ENCODE measurements around the gene PKD2L1. TPM values are rescaled to one million over a fixed set of nuclear protein-coding genes. Genes with fewer than 3 reads are reported as not detected.

Gene PKD2L1
- total RNA-seq, 4 donors from 2014 or later: 0.42 TPM; not detected in 3

GRCh38 chr10:100333106-100333505 is 3.1 kb upstream of the PKD2L1 start:
- Histone ChIP-seq H3K27ac (no peak overlapping the region), H3K4me1 (no peaks in the 10 kb centered on the region), H3K36me3 (no peaks in the 10 kb centered on the region), H3K4me3 (no peak overlapping the region), H3K27me3 (peaks cover 0 to 44% of the 10 kb centered on the region in 2 donors), H3K9me3 (no peaks in the 10 kb centered on the region)
- 47 to 58% methylated on average over 4 of the region's 4 CpGs for WGBS, 2 donors
- no peak for DNase-seq (ENCODE audit: low spot score in 2 of 2)
- no peak for TF ChIP-seq EP300 (IDR thresholded peaks at IDR 0.05)

- Histone ChIP-seq H3K4me1 (no peaks in the 10 kb centered on the region), H3K9me3 (no peaks in the 10 kb centered on the region), H3K36me3 (no peaks in the 10 kb centered on the region), H3K27me3 (peaks cover 0 to 38% of the 10 kb centered on the region in 2 donors), H3K27ac (no peak overlapping the region), H3K4me3 (no peak overlapping the region)
- WGBS, 2 donors: 51 to 60% methylated on average over 5 of the region's 5 CpGs
- DNase-seq (ENCODE audit: low spot score in 2 of 2): no peak
- TF ChIP-seq EP300 (IDR thresholded peaks at IDR 0.05) (no peak), CTCF (IDR thresholded peaks at IDR 0.05) (no peak), POLR2A (IDR thresholded peaks at IDR 0.05) (no peak)
Measured at GRCh38 chr10:100328198-100328597, 1.8 kb downstream of the PKD2L1 start.

GRCh38 chr10:100327718-100328009 is 2.4 kb downstream of the PKD2L1 start:
- Histone ChIP-seq H3K27ac (no peak overlapping the region), H3K27me3 (peaks cover 0 to 39% of the 10 kb centered on the region in 2 donors), H3K4me1 (no peaks in the 10 kb centered on the region), H3K9me3 (no peaks in the 10 kb centered on the region), H3K36me3 (no peaks in the 10 kb centered on the region), H3K4me3 (no peak overlapping the region)
- TF ChIP-seq CTCF (IDR thresholded peaks at IDR 0.05) (no peak), POLR2A (IDR thresholded peaks at IDR 0.05) (no peak), EP300 (IDR thresholded peaks at IDR 0.05) (no peak)
- 63% methylated on average over 3 of the region's 3 CpGs for WGBS, 2 donors
- DNase-seq (ENCODE audit: low spot score in 2 of 2): no peak

GRCh38 chr10:100327007-100327717 is 2.9 kb downstream of the PKD2L1 start:
- DNase-seq (ENCODE audit: low spot score in 2 of 2): no peak
- Histone ChIP-seq H3K27ac (no peak overlapping the region), H3K36me3 (no peaks in the 10 kb centered on the region), H3K4me1 (no peaks in the 10 kb centered on the region), H3K27me3 (peaks cover 0 to 38% of the 10 kb centered on the region in 2 donors), H3K4me3 (no peak overlapping the region), H3K9me3 (no peaks in the 10 kb centered on the region)
- 48 to 53% methylated on average over 8 of the region's 8 CpGs for WGBS, 2 donors
- TF ChIP-seq EP300 (IDR thresholded peaks at IDR 0.05) (no peak), POLR2A (IDR thresholded peaks at IDR 0.05) (no peak), CTCF (IDR thresholded peaks at IDR 0.05) (no peak)

GRCh38 chr10:100325158-100325557 is 4.9 kb downstream of the PKD2L1 start:
- Histone ChIP-seq H3K9me3 (no peaks in the 10 kb centered on the region), H3K4me3 (no peak overlapping the region), H3K27me3 (peaks cover 0 to 18% of the 10 kb centered on the region in 2 donors), H3K4me1 (no peaks in the 10 kb centered on the region), H3K27ac (no peak overlapping the region), H3K36me3 (no peaks in the 10 kb centered on the region)
- 49 to 54% methylated on average over 7 of the region's 7 CpGs for WGBS, 2 donors
- DNase-seq (ENCODE audit: low spot score in 2 of 2): no peak
- TF ChIP-seq CTCF (IDR thresholded peaks at IDR 0.05) (no peak), EP300 (IDR thresholded peaks at IDR 0.05) (no peak), POLR2A (IDR thresholded peaks at IDR 0.05) (no peak)
